Activated naive CD8-positive, alpha-beta T cell (primary cell): ENCODE results near the gene NT5C3B.
A peak's percentile ranks its signal among the peaks of the same experiment; 100 is the strongest.
"Not testable (repeated sequence)": the region's sequence is repeated elsewhere in the genome, so short reads cannot be mapped to it uniquely, and the experiment has no call there.

ENCODE experiments used
- H3K27ac Mint-ChIP-seq: one replicate; pipeline ENCODE4 v1.8.0; 2021; ENCODE audit warnings: mixed read lengths
- H3K27me3 Mint-ChIP-seq: one replicate; pipeline ENCODE4 v1.8.0; 2021; ENCODE audit warnings: mixed read lengths
- H3K36me3 Mint-ChIP-seq: one replicate; pipeline ENCODE4 v1.8.0; 2021; ENCODE audit warnings: mixed read lengths
- H3K4me1 Mint-ChIP-seq: one replicate; pipeline ENCODE4 v1.8.0; 2021; ENCODE audit warnings: low read depth, mixed read lengths
- H3K4me3 Mint-ChIP-seq: one replicate; pipeline ENCODE4 v1.8.0; 2021; ENCODE audit warnings: mild to moderate bottlenecking, mixed read lengths
- H3K9me3 Mint-ChIP-seq: one replicate; pipeline ENCODE4 v1.8.0; 2021; ENCODE audit warnings: low read depth, mixed read lengths

Gene NT5C3B

GRCh38 chr17:41786227-41787020 lies 49.6 kb downstream of the NT5C3B start, which contains the start of gene JUP:
TSS of gene JUP (minus strand) at chr17:41786711. CDS start at chr17:41771854, 14,857 bp downstream.
- Mint-ChIP-seq H3K9me3 (no peaks in the 10 kb centered on the region), H3K27ac (no peak within 1 kb of the TSS), H3K4me3 (peak within 1 kb of the TSS; percentile 75), H3K36me3 (no peaks in the 10 kb centered on the region), H3K4me1 (peaks cover 31% of the 10 kb centered on the region), H3K27me3 (peaks cover 2% of the 10 kb centered on the region)

DNA sequence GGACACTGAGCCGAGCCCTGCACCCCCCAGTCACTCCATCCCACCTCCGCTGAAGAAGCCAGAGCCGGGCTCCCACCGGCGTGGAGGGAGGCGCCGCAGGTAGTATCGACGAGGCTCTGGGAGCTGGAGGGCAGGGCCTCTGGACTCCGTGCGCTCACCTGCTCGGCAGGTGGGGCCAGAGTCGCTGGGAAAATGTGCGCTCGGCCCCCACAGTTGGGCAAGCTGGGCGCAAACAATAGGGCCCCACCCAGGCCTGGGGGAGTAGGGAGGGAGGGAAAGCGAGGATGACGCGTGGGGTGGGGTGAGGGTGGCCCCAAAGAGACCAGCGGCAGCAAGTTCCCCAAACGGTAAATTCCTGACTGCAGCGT lies 50.2 kb downstream of the NT5C3B start:
- H3K4me3 Mint-ChIP-seq: peak overlapping the region; percentile 66
- H3K36me3 Mint-ChIP-seq: no peaks in the 10 kb centered on the region
- peaks cover 31% of the 10 kb centered on the region for H3K4me1 Mint-ChIP-seq
- no peak overlapping the region for H3K27ac Mint-ChIP-seq
- H3K27me3 Mint-ChIP-seq: peaks cover 2% of the 10 kb centered on the region
- no peaks in the 10 kb centered on the region for H3K9me3 Mint-ChIP-seq

- Mint-ChIP-seq H3K36me3 (no peaks in the 10 kb centered on the region), H3K4me3 (peak overlapping the region; percentile 66), H3K27me3 (peaks cover 2% of the 10 kb centered on the region), H3K4me1 (peaks cover 27% of the 10 kb centered on the region), H3K27ac (no peak overlapping the region), H3K9me3 (no peaks in the 10 kb centered on the region)
Measured at GRCh38 chr17:41785091-41785858, 50.8 kb downstream of the NT5C3B start.

- Mint-ChIP-seq H3K4me3 (no peak overlapping the region), H3K4me1 (peaks cover 27% of the 10 kb centered on the region)
Measured at GRCh38 chr17:41784207-41784744, 51.8 kb downstream of the NT5C3B start.

GRCh38 chr17:41782142-41782541 lies 53.9 kb downstream of the NT5C3B start:
- no peak overlapping the region for H3K4me3 Mint-ChIP-seq
- H3K27ac Mint-ChIP-seq: no peak overlapping the region
- H3K36me3 Mint-ChIP-seq: no peaks in the 10 kb centered on the region
- peaks cover 2% of the 10 kb centered on the region for H3K27me3 Mint-ChIP-seq
- no peaks in the 10 kb centered on the region for H3K9me3 Mint-ChIP-seq
- peaks cover 12% of the 10 kb centered on the region for H3K4me1 Mint-ChIP-seq

More at GRCh38 chr17:41784207-41784744, 51.8 kb downstream of the NT5C3B start:
- Mint-ChIP-seq H3K27ac (no peak overlapping the region), H3K27me3 (peaks cover 2% of the 10 kb centered on the region), H3K36me3 (no peaks in the 10 kb centered on the region), H3K9me3 (no peaks in the 10 kb centered on the region)

GRCh38 chr17:41781404-41782110 lies 54.5 kb downstream of the NT5C3B start:
- Mint-ChIP-seq H3K9me3 (no peaks in the 10 kb centered on the region), H3K27ac (no peak overlapping the region), H3K36me3 (no peaks in the 10 kb centered on the region), H3K27me3 (peaks cover 2% of the 10 kb centered on the region), H3K4me1 (peaks cover 6% of the 10 kb centered on the region), H3K4me3 (no peak overlapping the region)

DNA sequence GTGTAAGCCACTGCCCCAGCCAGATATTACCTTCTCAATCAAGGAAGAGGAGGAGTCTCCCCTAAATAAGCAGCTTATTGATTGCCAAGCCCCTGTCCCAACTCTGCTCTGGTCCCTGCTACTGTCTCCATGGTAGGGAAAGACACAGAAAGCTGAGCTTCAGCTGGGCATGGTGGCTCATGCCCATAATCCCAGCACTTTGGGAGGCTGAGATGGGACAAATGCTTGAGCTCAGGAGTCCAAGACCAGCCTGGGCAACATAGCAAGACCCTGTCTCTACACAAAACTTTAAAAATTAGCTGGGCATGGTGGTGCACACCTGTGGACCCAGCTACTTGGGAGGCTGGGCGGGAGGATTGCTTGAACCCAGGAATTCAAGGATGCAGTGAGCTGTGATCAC lies 56.1 kb downstream of the NT5C3B start:
- no peaks in the 10 kb centered on the region for H3K9me3 Mint-ChIP-seq
- H3K36me3 Mint-ChIP-seq: no peaks in the 10 kb centered on the region
- peaks cover under 1% of the 10 kb centered on the region for H3K27me3 Mint-ChIP-seq
- H3K4me3 Mint-ChIP-seq: no peak overlapping the region
- H3K27ac Mint-ChIP-seq: no peak overlapping the region
- peaks cover 3% of the 10 kb centered on the region for H3K4me1 Mint-ChIP-seq

DNA sequence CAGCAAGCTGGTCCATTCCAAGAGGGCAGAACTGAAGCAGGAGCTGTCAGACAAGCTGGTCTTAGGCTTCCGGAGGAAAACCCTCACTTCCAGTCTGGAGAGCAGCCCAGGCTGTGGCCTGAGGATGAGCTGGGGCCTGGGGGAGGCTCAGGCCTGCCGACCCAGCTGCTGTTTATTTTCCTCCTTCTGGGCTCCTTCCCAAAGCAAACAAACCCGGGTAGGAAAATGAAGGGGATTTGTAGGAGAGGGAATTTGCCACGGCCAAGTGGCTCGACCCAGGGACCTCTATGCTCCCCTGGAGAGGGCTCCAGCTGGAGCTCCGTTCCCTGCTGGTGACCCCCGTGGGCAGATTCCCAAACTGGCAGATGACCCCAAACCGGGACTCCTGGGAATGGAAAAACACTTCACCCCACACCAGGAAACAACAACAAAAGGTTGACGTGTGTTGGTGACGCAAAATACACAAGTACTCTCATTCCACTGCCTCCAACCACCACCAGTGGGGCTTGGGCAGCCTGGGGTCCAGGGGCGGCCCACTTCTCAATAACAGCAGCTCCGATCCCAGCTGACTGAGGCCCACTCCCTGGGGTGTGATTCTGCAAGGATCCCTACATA lies 58.4 kb downstream of the NT5C3B start:
- Mint-ChIP-seq H3K9me3 (no peaks in the 10 kb centered on the region), H3K4me3 (no peak overlapping the region), H3K4me1 (no peaks in the 10 kb centered on the region), H3K27me3 (no peaks in the 10 kb centered on the region), H3K36me3 (no peaks in the 10 kb centered on the region), H3K27ac (no peak overlapping the region)

GRCh38 chr17:41777157-41777573 lies 58.9 kb downstream of the NT5C3B start:
- no peaks in the 10 kb centered on the region for H3K36me3 Mint-ChIP-seq
- no peak overlapping the region for H3K4me3 Mint-ChIP-seq
- no peaks in the 10 kb centered on the region for H3K4me1 Mint-ChIP-seq
- H3K27ac Mint-ChIP-seq: no peak overlapping the region
- H3K27me3 Mint-ChIP-seq: no peaks in the 10 kb centered on the region
- no peaks in the 10 kb centered on the region for H3K9me3 Mint-ChIP-seq

- H3K4me1 Mint-ChIP-seq, H3K27ac Mint-ChIP-seq, H3K9me3 Mint-ChIP-seq, H3K27me3 Mint-ChIP-seq, H3K36me3 Mint-ChIP-seq, H3K4me3 Mint-ChIP-seq: not testable (repeated sequence)
Measured at GRCh38 chr17:41776262-41776900, 59.7 kb downstream of the NT5C3B start.

GRCh38 chr17:41775394-41776226 lies 60.4 kb downstream of the NT5C3B start:
- Mint-ChIP-seq H3K9me3 (no peaks in the 10 kb centered on the region), H3K36me3 (no peaks in the 10 kb centered on the region), H3K27me3 (no peaks in the 10 kb centered on the region), H3K4me1 (peaks cover 2% of the 10 kb centered on the region), H3K4me3 (no peak overlapping the region), H3K27ac (no peak overlapping the region)
